ENCODE measurements around the gene KIF5A. TPM values are rescaled to one million over a fixed set of nuclear protein-coding genes. Genes with fewer than 3 reads are reported as not detected.

KIF5A gene
- total RNA-seq, 2 experiments from 2014 or later = 1.9 to 2.1 TPM

- no peak for ATAC-seq
- no peak for DNase-seq
- H3K27me3 Mint-ChIP-seq = peaks cover 85% of the 10 kb centered on the region
- peaks cover 15% of the 10 kb centered on the region for H3K4me1 Mint-ChIP-seq
- no peaks in the 10 kb centered on the region for H3K36me3 Mint-ChIP-seq
- no peaks in the 10 kb centered on the region for H3K9me3 Mint-ChIP-seq (ENCODE audit: low read depth)
- no peak overlapping the region for H3K4me3 Mint-ChIP-seq
- H3K27ac Mint-ChIP-seq = no peak overlapping the region
- CTCF ChIA-PET = interaction anchor here (1.0 to 5.5 kb wide), 4 partner anchors 9 to 46 kb away, joined by 3 to 46 read pairs (median 5); partner anchors contain the start of genes DTX3 and PIP4K2C
These were observed 78.7 kb downstream of the KIF5A start for GRCh38 chr12:57628280-57629191.

- no peak overlapping the region for H3K4me3 Mint-ChIP-seq
- H3K36me3 Mint-ChIP-seq = no peaks in the 10 kb centered on the region
- CTCF ChIA-PET = interaction anchor here (0.8 to 6.8 kb wide), 9 partner anchors 8 to 171 kb away, joined by 3 to 59 read pairs (median 3); partner anchors contain the start of gene OS9
- peaks cover 17% of the 10 kb centered on the region for H3K4me1 Mint-ChIP-seq
- no peak overlapping the region for H3K27ac Mint-ChIP-seq
- H3K27me3 Mint-ChIP-seq = peaks cover 81% of the 10 kb centered on the region
- ATAC-seq (no peak), DNase-seq (no peak)
- H3K9me3 Mint-ChIP-seq (ENCODE audit: low read depth) = no peaks in the 10 kb centered on the region
These were observed 80.1 kb downstream of the KIF5A start for GRCh38 chr12:57629897-57630471.

- peaks cover 74% of the 10 kb centered on the region for H3K27me3 Mint-ChIP-seq
- no peak overlapping the region for H3K4me3 Mint-ChIP-seq
- DNase-seq (no peak), ATAC-seq (no peak)
- no peaks in the 10 kb centered on the region for H3K36me3 Mint-ChIP-seq
- H3K27ac Mint-ChIP-seq = no peak overlapping the region
- H3K4me1 Mint-ChIP-seq = peaks cover 17% of the 10 kb centered on the region
- CTCF ChIA-PET = interaction anchor here (0.8 to 6.8 kb wide), 9 partner anchors 8 to 172 kb away, joined by 3 to 59 read pairs (median 5); no protein-coding TSS in a partner anchor
- H3K9me3 Mint-ChIP-seq (ENCODE audit: low read depth) = no peaks in the 10 kb centered on the region
These were observed 81.1 kb downstream of the KIF5A start for GRCh38 chr12:57630891-57631433.

GRCh38 chr12:57631566-57632072 is 81.8 kb downstream of the KIF5A start:
- Mint-ChIP-seq H3K4me1 (peaks cover 17% of the 10 kb centered on the region), H3K36me3 (no peaks in the 10 kb centered on the region), H3K4me3 (peak overlapping the region; percentile 20), H3K9me3 (ENCODE audit: low read depth) (no peaks in the 10 kb centered on the region), H3K27me3 (peaks cover 67% of the 10 kb centered on the region), H3K27ac (no peak overlapping the region)
- no peak for ATAC-seq
- CTCF ChIA-PET = interaction anchor here (1.2 to 6.8 kb wide), 5 partner anchors 9 to 173 kb away, joined by 5 to 59 read pairs (median 10); no protein-coding TSS in a partner anchor
- DNase-seq = no peak

GRCh38 chr12:57632073-57632957 is 82.5 kb downstream of the KIF5A start:
- peaks cover 12% of the 10 kb centered on the region for H3K4me1 Mint-ChIP-seq
- DNase-seq (no peak), ATAC-seq (peak; percentile 25)
- peaks cover 63% of the 10 kb centered on the region for H3K27me3 Mint-ChIP-seq
- H3K9me3 Mint-ChIP-seq (ENCODE audit: low read depth) = no peaks in the 10 kb centered on the region
- H3K4me3 Mint-ChIP-seq = peak overlapping the region; percentile 53
- no peaks in the 10 kb centered on the region for H3K36me3 Mint-ChIP-seq
- CTCF ChIA-PET = interaction anchor here (0.6 to 6.8 kb wide), 24 partner anchors 8 to 179 kb away, joined by 3 to 59 read pairs (median 6); partner anchors contain the start of genes GLI1 and OS9
- H3K27ac Mint-ChIP-seq = no peak overlapping the region

- H3K27ac Mint-ChIP-seq = no peak within 1 kb of the TSS
- CTCF ChIA-PET = interaction anchor here (0.6 to 6.8 kb wide), 24 partner anchors 9 to 180 kb away, joined by 3 to 59 read pairs (median 4); partner anchors contain the start of genes GLI1, INHBE and OS9
- DNase-seq (peak; percentile 70), ATAC-seq (peak; percentile 90)
- H3K36me3 Mint-ChIP-seq = no peaks in the 10 kb centered on the region
- H3K27me3 Mint-ChIP-seq = peaks cover 62% of the 10 kb centered on the region
- H3K9me3 Mint-ChIP-seq (ENCODE audit: low read depth) = no peaks in the 10 kb centered on the region
- H3K4me1 Mint-ChIP-seq = peaks cover 7% of the 10 kb centered on the region
- peak within 1 kb of the TSS; percentile 53 for H3K4me3 Mint-ChIP-seq
These were observed 83.4 kb downstream of the KIF5A start, which contains the start of gene B4GALNT1 for GRCh38 chr12:57632958-57633840. TSS of gene B4GALNT1 (minus strand) at chr12:57633201. CDS start at chr12:57632132, 1,069 bp downstream.

Small RNA genes within 50 kb of the gene (microRNA-seq; reads per million reads assigned to microRNA genes)
- gene MIR616 (not detected), gene MIR6758 (not detected)

Other genes starting within 250 kb of the KIF5A start
- gene R3HDM2, start 119.0 kb upstream of the KIF5A start, total RNA-seq = 10 to 100 TPM; 53.8 to 82.4 TPM
- not detected for gene INHBC, start 115.3 kb upstream of the KIF5A start, total RNA-seq
- gene INHBE, start 94.7 kb upstream of the KIF5A start, total RNA-seq = under 1 TPM in 1 of 2 experiments, not detected in 1; 0.35 TPM
- under 1 TPM; 0.52 to 0.53 TPM for gene GLI1, start 90.3 kb upstream of the KIF5A start, total RNA-seq
- 100 to 1,000 TPM; 234 to 363 TPM for gene ARHGAP9, start 70.2 kb upstream of the KIF5A start, total RNA-seq
- 100 to 1,000 TPM; 283 to 384 TPM for gene MARS1, start 62.0 kb upstream of the KIF5A start, total RNA-seq
- 10 to 100 TPM; 15.3 to 15.9 TPM for gene DDIT3, start 29.5 kb upstream of the KIF5A start, total RNA-seq
- 10 to 100 TPM; 80.9 to 85.4 TPM for gene MBD6, start 27.2 kb upstream of the KIF5A start, total RNA-seq
- 10 to 100 TPM; 90.8 to 99.0 TPM for gene DCTN2, start 2.9 kb upstream of the KIF5A start, total RNA-seq
- gene PIP4K2C, start 41.1 kb downstream of the KIF5A start, total RNA-seq = 10 to 100 TPM; 21.4 to 22.2 TPM
- gene DTX3, start 54.8 kb downstream of the KIF5A start, total RNA-seq = 10 to 100 TPM; 20.8 to 21.2 TPM
- under 1 TPM; 0.70 to 0.84 TPM for gene ARHGEF25, start 61.4 kb downstream of the KIF5A start, total RNA-seq
- 1 to 10 TPM; 2.4 to 8.2 TPM for gene B4GALNT1, start 83.2 kb downstream of the KIF5A start, total RNA-seq
- gene OS9, start 144.1 kb downstream of the KIF5A start, total RNA-seq = 100 to 1,000 TPM; 117 to 123 TPM
- 10 to 100 TPM; 70.7 to 72.7 TPM for gene AGAP2, start 188.7 kb downstream of the KIF5A start, total RNA-seq
- 10 to 100 TPM in 1 of 2 experiments, 1 to 10 TPM in 1; 10.0 to 19.4 TPM for gene TSPAN31, start 195.0 kb downstream of the KIF5A start, total RNA-seq
- 100 to 1,000 TPM; 127 to 167 TPM for gene CDK4, start 202.3 kb downstream of the KIF5A start, total RNA-seq
- 10 to 100 TPM; 21.0 to 24.9 TPM for gene MARCHF9, start 205.1 kb downstream of the KIF5A start, total RNA-seq
- gene CYP27B1, start 217.0 kb downstream of the KIF5A start, total RNA-seq = 1 to 10 TPM; 4.5 to 5.4 TPM
- gene METTL1, start 222.1 kb downstream of the KIF5A start, total RNA-seq = 10 to 100 TPM; 22.1 to 32.1 TPM
- gene EEF1AKMT3, start 222.6 kb downstream of the KIF5A start, total RNA-seq = 1 to 10 TPM; 3.9 to 4.1 TPM
- 10 to 100 TPM; 32.2 to 45.8 TPM for gene TSFM, start 232.7 kb downstream of the KIF5A start, total RNA-seq

Data from activated CD8-positive, alpha-beta memory T cell treated with anti-CD3 and anti-CD28 coated beads, Interleukin-2, amount 10 ng/mL, durations not matched to agents 7 days and 5 days (primary cell).